ENCODE data around the gene MT1F.
"Not testable (repeated sequence)": the region's sequence is repeated elsewhere in the genome, so short reads cannot be mapped to it uniquely, and the experiment has no call there.

Gene MT1F

GRCh38 chr16:56673921-56674320 is 16.2 kb downstream of the MT1F start:
- DNase-seq: no peak

GRCh38 chr16:56674570-56674969 is 16.8 kb downstream of the MT1F start:
- DNase-seq: not testable (repeated sequence)

GRCh38 chr16:56675685-56676210 is 18.0 kb downstream of the MT1F start:
- DNase-seq: peak; percentile 42

GRCh38 chr16:56677474-56677873 is 19.7 kb downstream of the MT1F start:
- DNase-seq: no peak

- no peak for DNase-seq
Observed at GRCh38 chr16:56679078-56679730, 21.4 kb downstream of the MT1F start.

GRCh38 chr16:56679818-56680217 is 22.1 kb downstream of the MT1F start:
- no peak for DNase-seq

GRCh38 chr16:56681939-56682702 is 24.4 kb downstream of the MT1F start, which contains the start of gene MT1X:
MT1X (plus strand) TSS chr16:56682470; CDS start chr16:56682541, 71 bp downstream.
- peak; percentile 80 for DNase-seq

GRCh38 chr16:56682703-56683397 is 25.1 kb downstream of the MT1F start:
- no peak for DNase-seq

- no peak for DNase-seq
Observed at GRCh38 chr16:56683424-56684172, 25.8 kb downstream of the MT1F start.

- DNase-seq: no peak
Observed at GRCh38 chr16:56684256-56684925, 26.6 kb downstream of the MT1F start.

GRCh38 chr16:56684926-56685590 is 27.3 kb downstream of the MT1F start:
- DNase-seq: no peak

GRCh38 chr16:56686758-56687157 is 29.0 kb downstream of the MT1F start:
- DNase-seq: no peak

- DNase-seq: no peak
Observed at GRCh38 chr16:56688762-56689161, 31.0 kb downstream of the MT1F start.

GRCh38 chr16:56689171-56689570 is 31.4 kb downstream of the MT1F start:
- DNase-seq: no peak

- no peak for DNase-seq
Observed at GRCh38 chr16:56690420-56691122, 32.8 kb downstream of the MT1F start.

- DNase-seq: no peak
Observed at GRCh38 chr16:56691885-56692284, 34.1 kb downstream of the MT1F start.

- no peak for DNase-seq
Observed at GRCh38 chr16:56695246-56695645, 37.5 kb downstream of the MT1F start.

GRCh38 chr16:56697456-56698155 is 39.8 kb downstream of the MT1F start:
- no peak for DNase-seq

- no peak for DNase-seq
Observed at GRCh38 chr16:56700195-56700594, 42.4 kb downstream of the MT1F start.

- no peak for DNase-seq
Observed at GRCh38 chr16:56700631-56701030, 42.9 kb downstream of the MT1F start.

Measured in activated gamma-delta T cell (primary cell).